Activated B cell treated with CpG ODN at 0.5 μM for 24 hours (primary cell): ENCODE data around the gene SIK1. TPM values are rescaled to one million over a fixed set of nuclear protein-coding genes. Genes with fewer than 3 reads are reported as not detected.

Experiments used
- ATAC-seq: fragments of 200-7000 bp; cut with Tn5 transposase; one replicate; pipeline ENCODE4 v1.10.0; 2021; ENCODE audit warnings: low read depth, mild to moderate bottlenecking, moderate library complexity
- CTCF ChIA-PET: fragments of 350-600 bp; sonication (Branson Sonifier 250); formaldehyde crosslinking; loops from one replicate; lab custom pipeline; 2021; ENCODE audit warnings: antibody characterized with exemption; lab: Charles Lee
- POLR2A ChIA-PET: fragments of 350-600 bp; sonication (Branson Sonifier 250); formaldehyde crosslinking; loops from one replicate; lab custom pipeline; 2021; ENCODE audit warnings: antibody characterized with exemption; lab: Charles Lee
- DNase-seq: peaks from one replicate; pipeline ENCODE4 v3.0.0; 2022
- H3K27ac Mint-ChIP-seq: one replicate; pipeline ENCODE4 v1.8.0; 2020; ENCODE audit warnings: mixed read lengths
- H3K27me3 Mint-ChIP-seq: one replicate; pipeline ENCODE4 v1.8.0; 2021; ENCODE audit warnings: mixed read lengths
- H3K36me3 Mint-ChIP-seq: one replicate; pipeline ENCODE4 v1.8.0; 2021; ENCODE audit warnings: low read depth, mixed read lengths
- H3K4me1 Mint-ChIP-seq: one replicate; pipeline ENCODE4 v1.8.0; 2021; ENCODE audit warnings: mixed read lengths
- H3K4me3 Mint-ChIP-seq: one replicate; pipeline ENCODE4 v1.8.0; 2020; ENCODE audit warnings: mild to moderate bottlenecking, mixed read lengths
- H3K9me3 Mint-ChIP-seq: one replicate; pipeline ENCODE4 v1.8.0; 2020; ENCODE audit warnings: mixed read lengths
- CTCF ChIP-seq: fragments of 200-600 bp; IDR thresholded peaks from one replicate; pipeline ENCODE4 v1.8.0; 2022; ENCODE audit warnings: antibody characterized with exemption, mild to moderate bottlenecking
- intact Hi-C: fragments of 100-400 bp; cut with micrococcal nuclease; formaldehyde crosslinking; loops from one replicate; pipeline ENCODE4 v1.15.1; 2024
- total RNA-seq: library from RNA; stranded (reverse); gene quantifications from 2 replicates; pipeline ENCODE4 v1.2.3, GENCODE V29; 2022

SIK1 gene
- total RNA-seq, 1 donor from 2014 or later: 20.2 TPM

- Mint-ChIP-seq H3K4me3 (no peak overlapping the region), H3K27me3 (no peaks in the 10 kb centered on the region), H3K36me3 (no peaks in the 10 kb centered on the region), H3K27ac (no peak overlapping the region), H3K9me3 (no peaks in the 10 kb centered on the region), H3K4me1 (peaks cover 51% of the 10 kb centered on the region)
- DNase-seq (no peak), ATAC-seq (no peak)
- intact Hi-C loops: no loop called here
- CTCF ChIA-PET: no interaction called here
- POLR2A ChIA-PET: no interaction called here
- TF ChIP-seq CTCF: no peak
These were observed 59.6 kb downstream of the SIK1 start for GRCh38 chr21:43367296-43367695.

- Mint-ChIP-seq H3K36me3 (no peaks in the 10 kb centered on the region), H3K27ac (no peak overlapping the region), H3K4me1 (peaks cover 57% of the 10 kb centered on the region)
These were observed 60.3 kb downstream of the SIK1 start for GRCh38 chr21:43366656-43367055.

GRCh38 chr21:43365611-43366426 lies 61.1 kb downstream of the SIK1 start:
- intact Hi-C loops: no loop called here
- no peak overlapping the region for H3K27ac Mint-ChIP-seq

More at GRCh38 chr21:43366656-43367055, 60.3 kb downstream of the SIK1 start:
- Mint-ChIP-seq H3K4me3 (no peak overlapping the region), H3K27me3 (no peaks in the 10 kb centered on the region), H3K9me3 (no peaks in the 10 kb centered on the region)
- intact Hi-C loops: no loop called here
- CTCF ChIA-PET: no interaction called here
- ATAC-seq (no peak), DNase-seq (no peak)
- POLR2A ChIA-PET: no interaction called here
- no peak for TF ChIP-seq CTCF

GRCh38 chr21:43364851-43365424 lies 62.0 kb downstream of the SIK1 start:
- H3K4me1 Mint-ChIP-seq: peaks cover 57% of the 10 kb centered on the region
- ChIA-PET POLR2A (no interaction called here), CTCF (interaction anchor here (0.7 kb wide), 1 partner anchor 10 kb away, joined by 3 read pairs; no protein-coding TSS in a partner anchor)
- H3K36me3 Mint-ChIP-seq: no peaks in the 10 kb centered on the region
- no peak overlapping the region for H3K4me3 Mint-ChIP-seq
- no peak overlapping the region for H3K27ac Mint-ChIP-seq
- H3K9me3 Mint-ChIP-seq: no peaks in the 10 kb centered on the region
- DNase-seq: no peak
- no peaks in the 10 kb centered on the region for H3K27me3 Mint-ChIP-seq
- intact Hi-C loops: no loop called here
- no peak for TF ChIP-seq CTCF
- ATAC-seq: no peak

More at GRCh38 chr21:43365611-43366426, 61.1 kb downstream of the SIK1 start:
- peaks cover 59% of the 10 kb centered on the region for H3K4me1 Mint-ChIP-seq
- no peaks in the 10 kb centered on the region for H3K27me3 Mint-ChIP-seq
- ChIA-PET POLR2A (no interaction called here), CTCF (no interaction called here)
- no peaks in the 10 kb centered on the region for H3K36me3 Mint-ChIP-seq
- ATAC-seq (no peak), DNase-seq (no peak)
- H3K4me3 Mint-ChIP-seq: no peak overlapping the region
- H3K9me3 Mint-ChIP-seq: no peaks in the 10 kb centered on the region
- no peak for TF ChIP-seq CTCF

Other genes starting within 250 kb of the SIK1 start
- gene HSF2BP, start 232.4 kb upstream of the SIK1 start, total RNA-seq: 0.58 and 0.61 TPM in 2 replicates
- 29.6 and 32.0 TPM in 2 replicates for gene RRP1B, start 232.4 kb upstream of the SIK1 start, total RNA-seq